PFSK-1 (cell line): Measurements from ENCODE around the gene NFIX.
A peak's percentile ranks its signal among the peaks of the same experiment; 100 is the strongest.

Experiments used
- FOXP2 ChIP-seq: optimal IDR thresholded peaks from 2 replicates; pipeline ENCODE3; 2011; ENCODE audit warnings: borderline replicate concordance, control low read depth, inconsistent platforms; ENCODE audit not compliant: insufficient read depth; ENCODE audit errors: extremely low read length, extremely low read depth
- POLR2AphosphoS5 ChIP-seq: IDR thresholded peaks from 2 replicates; pipeline ENCODE4 v1.6.1; 2012; ENCODE audit warnings: low read depth, mild to moderate bottlenecking, control low read depth, low read length, moderate library complexity
- SIN3A ChIP-seq: IDR thresholded peaks from 2 replicates; pipeline ENCODE4 v1.6.1; 2012; ENCODE audit warnings: mild to moderate bottlenecking, low read length, moderate library complexity, borderline replicate concordance; ENCODE audit not compliant: insufficient read depth
- TAF1 ChIP-seq: IDR thresholded peaks from 2 replicates; pipeline ENCODE4 v1.6.1; 2012; ENCODE audit warnings: low read length, control low read depth, borderline replicate concordance; ENCODE audit not compliant: insufficient read depth
- TF ChIP-seq, protein P1 (sequence below), 2 experiments: IDR thresholded peaks; 2 replicates each; pipeline versions ENCODE4 v1.6.1 to v1.8.0; 2011 to 2012; ENCODE audit warnings: low read depth in 2 of 2, low read length in 2 of 2, control low read depth in 1 of 2, inconsistent platforms in 1 of 2, mild to moderate bottlenecking in 1 of 2, moderate library complexity in 1 of 2; ENCODE audit not compliant: insufficient read depth in 1 of 2

Gene NFIX

DNA sequence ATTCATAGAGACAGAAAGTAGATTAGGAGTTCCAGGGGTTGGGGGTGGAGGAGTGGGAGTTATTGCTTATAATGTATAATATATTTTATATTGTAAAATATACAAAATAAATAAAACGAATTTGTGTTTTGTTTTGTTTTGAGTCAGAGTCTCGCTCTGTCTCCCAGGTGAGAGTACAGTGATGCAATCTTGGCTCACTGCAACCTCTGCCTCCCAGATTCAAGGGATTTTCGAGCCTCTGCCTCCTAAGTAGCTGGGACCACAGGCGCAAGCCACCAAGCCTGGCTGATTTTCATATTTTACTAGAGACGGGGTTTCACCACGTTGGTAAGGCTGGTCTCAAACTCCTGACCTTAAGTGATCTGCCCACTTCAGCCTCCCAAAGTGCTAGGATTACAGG, 35.8 kb upstream of the NFIX start:
- no peak for TF ChIP-seq TAF1
- TF ChIP-seq, protein P1, sequence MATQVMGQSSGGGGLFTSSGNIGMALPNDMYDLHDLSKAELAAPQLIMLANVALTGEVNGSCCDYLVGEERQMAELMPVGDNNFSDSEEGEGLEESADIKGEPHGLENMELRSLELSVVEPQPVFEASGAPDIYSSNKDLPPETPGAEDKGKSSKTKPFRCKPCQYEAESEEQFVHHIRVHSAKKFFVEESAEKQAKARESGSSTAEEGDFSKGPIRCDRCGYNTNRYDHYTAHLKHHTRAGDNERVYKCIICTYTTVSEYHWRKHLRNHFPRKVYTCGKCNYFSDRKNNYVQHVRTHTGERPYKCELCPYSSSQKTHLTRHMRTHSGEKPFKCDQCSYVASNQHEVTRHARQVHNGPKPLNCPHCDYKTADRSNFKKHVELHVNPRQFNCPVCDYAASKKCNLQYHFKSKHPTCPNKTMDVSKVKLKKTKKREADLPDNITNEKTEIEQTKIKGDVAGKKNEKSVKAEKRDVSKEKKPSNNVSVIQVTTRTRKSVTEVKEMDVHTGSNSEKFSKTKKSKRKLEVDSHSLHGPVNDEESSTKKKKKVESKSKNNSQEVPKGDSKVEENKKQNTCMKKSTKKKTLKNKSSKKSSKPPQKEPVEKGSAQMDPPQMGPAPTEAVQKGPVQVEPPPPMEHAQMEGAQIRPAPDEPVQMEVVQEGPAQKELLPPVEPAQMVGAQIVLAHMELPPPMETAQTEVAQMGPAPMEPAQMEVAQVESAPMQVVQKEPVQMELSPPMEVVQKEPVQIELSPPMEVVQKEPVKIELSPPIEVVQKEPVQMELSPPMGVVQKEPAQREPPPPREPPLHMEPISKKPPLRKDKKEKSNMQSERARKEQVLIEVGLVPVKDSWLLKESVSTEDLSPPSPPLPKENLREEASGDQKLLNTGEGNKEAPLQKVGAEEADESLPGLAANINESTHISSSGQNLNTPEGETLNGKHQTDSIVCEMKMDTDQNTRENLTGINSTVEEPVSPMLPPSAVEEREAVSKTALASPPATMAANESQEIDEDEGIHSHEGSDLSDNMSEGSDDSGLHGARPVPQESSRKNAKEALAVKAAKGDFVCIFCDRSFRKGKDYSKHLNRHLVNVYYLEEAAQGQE (IDR thresholded peaks at IDR 0.05; ENCODE audit: insufficient read depth in 1 of 2, low read depth in 2 of 2, low read length in 2 of 2) = no peak
- TF ChIP-seq POLR2AphosphoS5 = no peak
- no peak for TF ChIP-seq SIN3A
- no peak for TF ChIP-seq FOXP2

DNA sequence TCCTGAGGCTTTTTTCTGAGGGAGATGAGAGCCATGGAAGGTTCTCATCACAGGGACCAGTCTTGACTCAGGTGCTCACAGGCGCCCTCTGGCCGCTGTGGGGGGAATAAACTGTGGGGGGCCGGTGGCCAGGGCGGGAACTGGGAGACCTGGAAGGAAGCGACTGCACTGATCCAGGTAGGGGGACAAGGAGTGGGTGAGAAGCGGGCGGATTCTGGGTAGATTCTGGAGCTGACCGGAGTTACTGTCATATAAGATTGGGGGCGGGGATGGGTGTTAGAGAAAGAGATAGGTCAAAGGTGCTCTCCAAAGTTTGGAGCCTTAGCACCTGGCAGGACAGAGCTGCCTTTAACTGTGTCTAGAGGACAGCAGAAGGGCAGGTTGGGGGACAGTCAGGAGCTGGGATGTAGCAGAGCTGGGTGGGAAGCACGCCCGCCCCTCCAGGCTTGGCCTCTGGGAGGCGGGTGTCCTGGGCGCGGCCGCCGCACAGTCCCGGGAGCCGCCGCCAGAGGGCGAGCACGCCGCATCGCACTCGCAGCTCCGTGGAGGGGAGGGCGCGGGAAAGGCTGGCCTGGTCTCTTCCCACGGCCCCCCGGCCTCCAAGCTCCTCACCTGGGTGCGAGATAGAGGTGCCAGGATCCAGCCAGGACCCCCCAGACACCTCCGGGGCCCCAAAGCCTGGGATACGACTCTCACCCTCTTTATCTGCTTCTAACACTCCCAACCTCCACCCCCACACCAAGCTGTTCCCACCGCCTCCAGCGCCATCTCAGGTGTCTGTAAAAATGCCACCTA, 30.1 kb upstream of the NFIX start:
- TF ChIP-seq TAF1 (no peak), FOXP2 (peak; percentile 87), SIN3A (no peak), POLR2AphosphoS5 (no peak)

DNA sequence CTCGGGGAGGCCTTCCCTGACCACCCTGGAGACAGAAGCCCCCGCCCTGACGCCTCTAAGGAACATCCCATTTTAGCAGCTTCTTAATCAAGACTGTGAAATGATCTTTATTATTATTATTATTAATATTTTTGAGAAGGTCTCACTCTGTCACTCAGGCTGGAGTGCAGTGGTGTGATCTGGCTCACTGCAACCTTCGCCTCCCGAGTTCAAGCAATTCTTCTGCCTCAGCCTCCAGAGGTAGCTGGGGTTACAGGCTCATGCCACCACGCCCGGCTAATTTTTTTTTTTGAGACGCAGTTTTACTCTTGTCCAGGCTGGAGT, 29.5 kb upstream of the NFIX start:
- TF ChIP-seq, protein P1 (IDR thresholded peaks at IDR 0.05; ENCODE audit: insufficient read depth in 1 of 2, low read depth in 2 of 2, low read length in 2 of 2) = no peak
- no peak for TF ChIP-seq POLR2AphosphoS5
- TF ChIP-seq TAF1 = no peak
- TF ChIP-seq SIN3A = no peak
- no peak for TF ChIP-seq FOXP2

DNA sequence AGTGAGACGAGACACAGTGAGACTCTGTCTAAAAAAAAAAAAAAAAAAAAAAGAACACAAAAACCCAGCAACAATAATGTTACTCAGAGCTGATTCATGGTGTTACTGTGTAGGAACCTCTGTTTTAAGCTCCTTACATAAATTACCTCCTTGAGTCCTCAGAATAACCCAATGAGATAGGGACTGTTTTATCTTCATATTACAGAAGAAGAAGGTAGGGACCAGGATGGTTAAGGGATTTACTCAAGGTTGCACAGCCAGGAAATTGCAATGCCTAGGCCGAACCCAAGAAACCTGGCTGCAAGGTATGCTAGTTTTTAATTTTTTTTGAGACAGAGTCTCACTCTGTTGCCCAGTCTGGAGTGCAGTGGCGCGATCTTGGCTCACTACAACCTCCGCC, 27.4 kb upstream of the NFIX start:
- TF ChIP-seq POLR2AphosphoS5 = no peak
- TF ChIP-seq SIN3A = no peak
- TF ChIP-seq TAF1 = no peak
- TF ChIP-seq FOXP2 = no peak
- TF ChIP-seq, protein P1 (IDR thresholded peaks at IDR 0.05; ENCODE audit: insufficient read depth in 1 of 2, low read depth in 2 of 2, low read length in 2 of 2) = no peak

DNA sequence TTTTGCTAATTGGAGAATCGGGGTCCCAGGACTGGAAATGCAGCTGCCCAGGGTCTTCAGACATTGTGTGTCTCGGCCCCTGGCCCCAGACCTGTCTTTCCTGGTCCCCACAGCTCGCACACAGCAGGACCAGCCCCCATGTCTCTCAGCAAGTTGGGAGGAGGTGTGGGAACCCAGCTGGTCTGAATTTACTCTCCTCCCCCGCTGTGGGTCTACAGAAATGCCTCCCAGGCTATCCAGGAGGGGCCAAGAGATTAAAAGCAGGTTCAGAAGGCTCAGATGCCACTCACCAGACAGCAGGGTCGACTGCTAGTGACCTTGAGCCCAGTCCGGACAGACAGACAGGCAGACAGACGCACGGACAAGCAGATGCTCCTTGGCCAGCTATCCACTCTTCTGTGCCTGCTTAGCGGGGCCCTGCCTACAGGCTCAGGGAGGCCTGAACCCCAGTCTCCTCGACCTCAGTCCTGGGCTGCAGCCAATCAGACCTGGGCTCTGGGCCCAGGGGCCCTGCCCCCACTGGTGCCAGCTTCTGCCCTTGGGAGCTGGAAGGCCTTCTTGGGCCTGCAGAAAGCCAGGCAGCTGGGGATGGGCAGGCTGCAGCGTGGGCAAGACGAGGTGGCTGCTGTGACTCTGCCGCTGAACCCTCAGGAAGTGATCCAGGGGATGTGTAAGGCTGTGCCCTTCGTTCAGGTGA, 25.8 kb upstream of the NFIX start, which contains the start of gene DAND5:
Gene DAND5, plus strand, starts transcription at position 285 of the 697 bp plus-strand sequence. Its CDS starts 85 bp downstream, at position 370.
- TF ChIP-seq TAF1 (no peak), FOXP2 (no peak), SIN3A (no peak), POLR2AphosphoS5 (no peak)
- TF ChIP-seq, protein P1 (IDR thresholded peaks at IDR 0.05; ENCODE audit: insufficient read depth in 1 of 2, low read depth in 2 of 2, low read length in 2 of 2) = no peak
